HG03442 (cell line): ENCODE results near the gene EGFR.

Source experiments
- ATAC-seq: cut with Tn5 transposase; IDR thresholded peaks from one replicate; pipeline ENCODE4 v1.9.1; 2021; ENCODE audit warnings: mild to moderate bottlenecking, moderate library complexity; ENCODE audit not compliant: unreplicated experiment

EGFR gene

DNA sequence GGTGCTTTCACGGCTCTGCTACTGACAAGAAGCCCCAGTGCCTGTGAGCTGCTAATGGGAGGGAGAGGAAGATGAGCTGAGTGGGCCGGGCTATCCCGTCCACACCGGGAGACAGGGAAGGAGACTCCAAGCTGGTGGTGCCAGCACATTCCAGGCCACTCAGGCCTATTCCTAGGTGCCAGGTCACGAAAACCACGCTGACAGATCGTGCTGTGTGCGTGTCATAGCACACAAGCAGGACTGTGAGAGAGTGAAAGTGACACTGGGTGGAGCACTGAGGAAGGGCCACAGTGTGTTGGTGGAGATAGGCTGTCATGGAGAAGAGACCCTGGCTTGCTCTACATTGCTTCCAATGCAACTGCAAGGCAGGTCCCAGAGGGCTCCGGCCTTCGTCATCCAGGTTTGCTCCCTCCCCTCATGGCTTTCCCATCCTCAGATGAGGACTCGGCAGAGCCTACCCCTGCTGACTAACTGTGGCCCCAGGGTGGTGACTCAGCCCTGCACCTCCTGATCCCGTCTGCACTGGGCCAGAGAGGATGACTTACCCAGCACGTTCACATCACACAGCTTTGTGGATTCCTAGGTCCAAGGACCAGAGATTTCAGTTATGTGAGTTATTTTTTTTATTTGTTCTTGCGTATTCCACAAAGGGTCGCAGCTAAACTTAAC, 167.3 kb downstream of the EGFR start:
- ATAC-seq, result no peak

DNA sequence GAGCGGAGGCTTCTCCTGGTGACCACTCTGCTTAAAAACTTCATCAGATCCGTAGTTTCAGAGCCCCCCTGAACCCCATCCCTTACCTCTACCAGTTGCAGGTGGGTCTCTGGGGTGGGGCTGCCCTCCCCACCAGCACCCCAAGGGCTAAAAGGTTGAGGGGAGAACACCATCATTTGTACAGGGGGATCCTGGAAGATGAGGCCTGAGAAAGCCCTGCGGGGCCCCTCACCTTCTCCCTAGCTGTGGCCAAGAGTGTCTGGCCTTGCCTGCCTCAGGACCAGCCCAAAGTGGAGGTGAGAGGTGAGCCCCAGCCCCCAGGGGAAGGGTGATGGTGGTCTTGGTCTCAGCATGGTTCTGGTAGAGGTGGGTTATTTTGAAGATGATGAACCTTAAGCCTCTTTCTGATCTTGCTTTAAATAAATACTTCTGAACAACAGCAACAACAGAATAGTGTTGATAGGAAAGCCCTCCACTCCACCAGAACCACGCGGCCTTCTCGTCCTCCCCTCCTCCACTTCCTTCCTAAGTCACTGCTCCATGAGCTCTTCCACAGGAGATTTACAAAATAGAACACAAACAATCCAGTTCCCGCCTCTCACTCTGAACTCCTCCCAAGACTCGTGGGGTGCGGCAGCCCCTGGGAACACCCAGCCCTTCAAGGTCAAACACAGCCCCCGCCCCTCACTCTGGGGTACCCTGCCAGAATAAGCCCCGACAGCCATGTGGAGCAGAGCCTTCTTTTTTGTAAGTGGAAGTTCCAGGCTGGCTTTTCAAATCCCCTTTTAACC, 169.1 kb downstream of the EGFR start:
- no peak for ATAC-seq

DNA sequence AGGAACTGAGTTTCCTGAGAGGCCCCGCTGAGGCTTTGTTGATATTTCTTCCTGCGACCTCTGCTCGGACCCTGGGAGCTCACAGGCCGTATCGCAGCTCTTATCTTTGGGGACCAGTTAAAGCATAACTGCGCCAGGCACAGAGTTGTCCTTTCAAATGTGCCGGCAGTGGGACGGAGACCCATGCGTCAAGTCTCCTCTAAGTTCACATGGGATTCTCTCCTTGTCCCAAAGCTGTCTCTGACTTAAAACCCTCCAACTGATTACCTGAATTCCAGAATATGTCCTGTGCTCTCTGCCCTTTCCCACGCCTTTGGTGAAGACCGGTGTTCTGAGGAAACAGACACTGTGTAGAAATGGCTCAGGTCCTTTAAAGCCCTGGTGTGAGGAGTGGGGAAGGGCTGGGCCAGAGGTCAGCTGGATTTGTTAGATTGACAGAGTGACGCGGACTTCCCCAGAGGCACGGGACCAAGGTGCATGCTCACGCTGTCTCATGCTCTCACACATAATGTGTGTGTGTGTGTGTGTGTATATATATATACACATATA, 169.8 kb downstream of the EGFR start:
- ATAC-seq, result no peak

DNA sequence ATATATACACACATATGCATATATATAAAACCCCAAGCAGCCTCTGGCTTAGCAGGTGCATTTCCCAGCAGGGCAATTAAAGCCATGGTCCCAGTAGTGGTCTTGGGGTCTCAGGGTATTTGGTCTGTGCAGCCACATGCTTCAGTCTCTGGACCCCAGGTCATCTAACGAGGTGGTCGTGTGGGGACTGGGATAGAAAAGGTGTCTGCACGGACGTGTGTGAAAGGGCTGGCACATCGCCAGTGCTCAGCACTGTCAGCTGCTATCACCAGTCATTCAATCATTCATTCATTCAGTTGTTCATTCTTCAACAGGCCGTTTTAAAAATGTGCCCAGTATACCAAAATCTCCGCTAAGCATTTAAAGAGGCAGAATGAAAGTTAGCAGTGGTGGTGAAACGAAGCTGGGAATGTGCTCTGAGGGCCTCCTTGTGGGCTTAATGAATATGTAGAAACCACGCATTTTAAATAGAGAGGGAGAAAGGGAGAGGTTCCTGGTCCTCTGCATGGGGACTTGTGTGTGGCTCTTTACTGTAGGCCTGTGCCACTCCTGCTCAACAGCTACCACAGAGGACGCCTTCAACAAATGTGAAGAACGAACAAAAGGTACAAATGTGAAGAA, 170.4 kb downstream of the EGFR start:
- ATAC-seq, result no peak

DNA sequence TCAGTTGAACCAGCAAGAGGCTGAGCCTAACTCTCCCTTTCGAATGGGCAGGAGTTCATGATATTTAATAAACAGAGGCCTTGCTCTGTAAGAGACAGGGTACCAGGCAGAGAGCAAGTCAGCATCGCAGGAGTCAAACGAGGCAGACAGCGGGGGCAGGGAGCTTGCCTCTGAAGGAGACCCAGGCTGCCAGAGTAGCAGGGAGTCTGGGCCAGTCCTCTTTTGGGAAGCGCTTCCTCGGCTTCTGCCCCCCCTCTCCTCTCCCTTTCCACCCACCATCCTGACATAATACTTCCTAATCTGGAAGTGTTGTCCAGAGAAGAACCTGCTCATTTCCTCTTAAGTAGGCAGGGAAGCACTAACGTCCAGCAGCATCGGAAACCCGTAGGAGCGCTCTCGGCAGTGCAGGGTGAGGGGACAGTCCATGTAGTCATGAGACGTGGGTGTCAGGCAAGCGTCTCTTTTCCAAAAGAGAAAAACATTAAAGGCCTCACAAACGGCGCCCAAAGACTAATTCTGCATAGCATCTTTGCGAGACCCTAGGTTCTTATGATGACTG, 171.1 kb downstream of the EGFR start:
- ATAC-seq, result no peak

DNA sequence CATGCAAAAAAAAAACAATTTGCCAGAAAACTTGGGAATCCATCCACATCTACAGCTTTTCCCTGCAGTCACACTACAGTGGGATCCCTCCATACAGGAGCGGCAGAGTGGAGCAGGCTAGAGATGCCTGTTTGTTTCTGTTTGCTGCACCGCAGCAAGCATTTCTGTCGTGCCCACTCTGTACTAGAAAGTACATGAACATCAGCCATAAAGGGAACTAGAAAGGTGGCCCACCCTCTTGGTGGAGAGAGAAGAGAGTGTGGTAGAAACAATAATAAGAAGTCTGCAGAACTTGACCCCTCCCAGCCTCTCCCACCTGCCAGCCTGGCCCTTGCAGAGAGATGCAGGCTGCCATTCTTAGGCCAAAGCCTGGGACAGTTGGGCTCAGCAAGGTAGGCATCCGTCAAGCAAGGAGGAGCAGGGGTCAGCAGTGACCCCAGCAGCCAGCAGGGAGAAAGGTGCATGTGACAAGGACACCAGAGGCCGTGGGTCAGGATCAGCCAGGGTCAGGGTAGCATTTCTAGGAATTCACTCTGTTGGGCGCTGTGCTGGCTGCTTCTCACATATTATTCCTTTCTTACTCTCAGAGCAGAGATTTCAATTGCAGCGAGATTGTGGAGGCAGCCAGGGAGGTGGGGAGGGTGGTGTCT, 171.8 kb downstream of the EGFR start:
- no peak for ATAC-seq

DNA sequence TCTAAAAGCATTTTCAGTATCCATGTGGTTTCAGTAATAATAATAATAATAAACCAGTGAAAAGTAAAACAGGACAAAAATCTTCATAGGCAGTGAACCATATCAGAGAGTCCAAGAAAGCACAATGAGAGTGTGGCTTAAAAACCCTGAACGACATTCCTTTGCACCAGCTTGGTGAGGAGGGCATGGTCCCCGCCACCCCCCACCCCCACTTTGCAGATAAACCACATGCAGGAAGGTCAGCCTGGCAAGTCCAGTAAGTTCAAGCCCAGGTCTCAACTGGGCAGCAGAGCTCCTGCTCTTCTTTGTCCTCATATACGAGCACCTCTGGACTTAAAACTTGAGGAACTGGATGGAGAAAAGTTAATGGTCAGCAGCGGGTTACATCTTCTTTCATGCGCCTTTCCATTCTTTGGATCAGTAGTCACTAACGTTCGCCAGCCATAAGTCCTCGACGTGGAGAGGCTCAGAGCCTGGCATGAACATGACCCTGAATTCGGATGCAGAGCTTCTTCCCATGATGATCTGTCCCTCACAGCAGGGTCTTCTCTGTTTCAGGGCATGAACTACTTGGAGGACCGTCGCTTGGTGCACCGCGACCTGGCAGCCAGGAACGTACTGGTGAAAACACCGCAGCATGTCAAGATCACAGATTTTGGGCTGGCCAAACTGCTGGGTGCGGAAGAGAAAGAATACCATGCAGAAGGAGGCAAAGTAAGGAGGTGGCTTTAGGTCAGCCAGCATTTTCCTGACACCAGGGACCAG, 172.5 kb downstream of the EGFR start:
- no peak for ATAC-seq

DNA sequence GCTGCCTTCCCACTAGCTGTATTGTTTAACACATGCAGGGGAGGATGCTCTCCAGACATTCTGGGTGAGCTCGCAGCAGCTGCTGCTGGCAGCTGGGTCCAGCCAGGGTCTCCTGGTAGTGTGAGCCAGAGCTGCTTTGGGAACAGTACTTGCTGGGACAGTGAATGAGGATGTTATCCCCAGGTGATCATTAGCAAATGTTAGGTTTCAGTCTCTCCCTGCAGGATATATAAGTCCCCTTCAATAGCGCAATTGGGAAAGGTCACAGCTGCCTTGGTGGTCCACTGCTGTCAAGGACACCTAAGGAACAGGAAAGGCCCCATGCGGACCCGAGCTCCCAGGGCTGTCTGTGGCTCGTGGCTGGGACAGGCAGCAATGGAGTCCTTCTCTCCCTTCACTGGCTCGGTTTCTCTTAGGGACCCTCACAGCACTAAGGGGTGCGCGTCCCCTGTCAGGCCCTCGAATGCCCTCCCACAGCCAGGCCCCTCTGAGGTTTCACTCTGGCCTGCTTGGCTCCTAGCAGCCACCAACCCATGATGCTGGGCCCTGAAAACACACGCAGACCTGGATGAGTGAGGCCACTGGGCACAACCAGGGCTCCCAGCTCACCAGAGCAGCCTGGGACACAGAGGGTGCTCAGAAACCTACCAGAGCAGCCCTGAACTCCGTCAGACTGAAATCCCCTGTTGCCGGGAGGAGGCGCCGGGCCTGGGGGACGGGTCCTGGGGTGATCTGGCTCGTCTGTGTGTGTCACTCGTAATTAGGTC, 173.3 kb downstream of the EGFR start:
- ATAC-seq, result no peak

DNA sequence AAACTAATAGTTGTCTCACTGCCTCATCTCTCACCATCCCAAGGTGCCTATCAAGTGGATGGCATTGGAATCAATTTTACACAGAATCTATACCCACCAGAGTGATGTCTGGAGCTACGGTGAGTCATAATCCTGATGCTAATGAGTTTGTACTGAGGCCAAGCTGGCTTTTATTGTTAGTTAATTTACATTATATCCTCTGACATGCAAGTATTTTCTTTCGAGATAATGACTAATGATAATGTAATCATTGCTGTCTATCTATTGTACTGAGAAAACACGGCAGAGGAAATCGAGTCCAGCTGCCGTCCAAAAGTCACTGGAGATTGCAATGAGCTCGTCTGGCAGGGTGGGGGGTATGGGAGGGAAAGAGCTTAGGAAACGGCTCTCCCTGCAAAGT, 173.9 kb downstream of the EGFR start:
- no peak for ATAC-seq

DNA sequence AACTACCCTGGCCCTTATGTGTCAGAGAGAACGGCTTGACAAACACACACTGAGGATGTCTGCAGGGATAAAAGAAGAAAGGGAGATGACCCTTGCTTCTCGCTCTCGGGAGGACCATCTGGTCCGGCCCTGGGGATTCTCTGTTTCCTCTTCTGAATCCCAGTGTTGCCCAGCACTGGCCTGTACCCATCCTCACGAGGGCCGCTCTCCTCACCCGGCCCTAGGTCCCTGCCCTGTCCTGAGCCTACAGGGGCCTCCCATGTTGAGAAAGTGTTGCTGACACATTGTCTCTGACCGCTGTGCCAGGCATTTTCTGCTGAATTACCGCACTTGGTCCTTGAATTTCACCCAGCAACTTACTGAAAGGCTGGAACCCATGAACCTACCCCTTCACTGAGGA, 174.4 kb downstream of the EGFR start:
- ATAC-seq, result no peak

DNA sequence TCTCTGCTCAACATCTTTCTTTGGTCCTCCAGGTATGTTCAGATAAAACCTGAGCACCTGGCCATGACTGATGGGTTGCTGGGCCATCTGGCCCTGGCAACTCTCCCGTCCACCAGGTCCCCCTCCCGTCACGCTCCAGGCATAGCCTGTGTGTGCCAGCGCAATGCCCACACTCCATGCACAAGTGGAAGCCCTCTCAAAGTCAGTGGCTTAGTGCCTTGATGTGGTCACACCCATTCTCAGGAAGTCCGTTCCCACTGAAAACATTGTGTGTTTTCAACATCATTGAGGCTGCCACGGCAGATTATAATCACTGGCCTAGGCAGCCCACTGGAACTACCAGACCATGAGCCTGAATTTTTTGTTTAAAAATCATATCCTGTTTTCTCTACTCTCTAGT, 175.7 kb downstream of the EGFR start:
- ATAC-seq, result no peak

DNA sequence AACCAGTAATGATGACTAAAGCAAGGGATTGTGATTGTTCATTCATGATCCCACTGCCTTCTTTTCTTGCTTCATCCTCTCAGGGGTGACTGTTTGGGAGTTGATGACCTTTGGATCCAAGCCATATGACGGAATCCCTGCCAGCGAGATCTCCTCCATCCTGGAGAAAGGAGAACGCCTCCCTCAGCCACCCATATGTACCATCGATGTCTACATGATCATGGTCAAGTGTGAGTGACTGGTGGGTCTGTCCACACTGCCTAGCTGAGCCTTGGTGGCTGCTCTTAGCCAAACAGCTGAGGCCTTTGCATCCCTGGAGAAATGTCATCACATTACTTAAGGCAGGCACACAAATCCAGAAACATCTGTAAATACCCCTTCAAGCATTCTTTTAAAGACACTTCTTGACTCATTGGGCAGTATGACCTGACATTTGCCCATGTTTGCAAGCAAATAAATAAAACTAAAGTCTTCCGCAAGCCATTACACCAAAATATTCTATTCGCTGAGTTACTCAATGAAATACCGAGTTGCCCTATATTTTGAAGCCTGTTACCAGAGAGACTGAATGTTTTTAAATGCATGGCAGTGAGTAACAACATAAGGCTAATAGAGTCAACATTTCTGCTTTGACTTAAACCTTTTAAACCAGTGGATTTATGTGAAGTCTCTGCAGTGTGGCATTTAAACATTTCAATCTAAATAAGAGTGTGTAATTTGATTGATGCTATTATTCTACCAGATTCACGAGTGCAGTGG, 180.0 kb downstream of the EGFR start:
- no peak for ATAC-seq

DNA sequence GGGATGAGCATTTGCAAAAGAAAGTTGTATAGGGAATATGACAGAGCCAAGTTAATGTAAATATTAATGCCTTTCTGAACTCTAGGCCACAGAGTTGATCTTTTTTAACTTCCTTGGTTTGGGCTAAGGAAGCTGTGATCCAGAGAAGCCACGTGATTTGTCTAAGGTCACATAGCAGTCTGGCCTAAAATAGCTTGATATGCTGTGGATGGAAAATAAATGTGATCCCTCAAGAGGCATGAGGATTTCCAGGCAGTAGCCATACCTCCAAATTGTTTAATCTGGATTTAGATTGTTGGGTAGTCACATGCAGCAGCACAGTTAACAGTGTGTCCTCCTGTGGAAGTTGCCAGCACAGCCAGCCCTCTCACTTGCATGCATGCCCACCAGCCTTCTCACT, 180.6 kb downstream of the EGFR start:
- ATAC-seq, result no peak

DNA sequence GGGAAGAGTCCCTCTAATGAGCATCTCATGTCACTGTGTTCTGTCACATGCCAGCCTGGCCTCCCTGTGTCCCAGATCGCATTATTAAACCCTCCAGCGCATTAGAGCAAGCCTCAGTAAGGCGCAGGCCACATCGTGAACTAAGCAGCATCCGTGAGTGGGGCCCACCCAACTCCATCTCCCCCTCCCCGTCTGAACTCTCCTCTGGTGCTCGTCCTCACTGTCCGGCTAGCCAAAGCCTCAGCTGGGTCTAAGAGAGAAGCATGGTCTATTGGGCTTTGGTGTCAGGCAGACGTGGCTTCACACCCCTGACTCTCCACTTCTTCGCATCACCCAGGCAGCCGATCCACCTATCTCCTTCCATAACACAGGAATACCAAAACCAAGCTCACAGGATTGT, 181.6 kb downstream of the EGFR start:
- ATAC-seq, result no peak

DNA sequence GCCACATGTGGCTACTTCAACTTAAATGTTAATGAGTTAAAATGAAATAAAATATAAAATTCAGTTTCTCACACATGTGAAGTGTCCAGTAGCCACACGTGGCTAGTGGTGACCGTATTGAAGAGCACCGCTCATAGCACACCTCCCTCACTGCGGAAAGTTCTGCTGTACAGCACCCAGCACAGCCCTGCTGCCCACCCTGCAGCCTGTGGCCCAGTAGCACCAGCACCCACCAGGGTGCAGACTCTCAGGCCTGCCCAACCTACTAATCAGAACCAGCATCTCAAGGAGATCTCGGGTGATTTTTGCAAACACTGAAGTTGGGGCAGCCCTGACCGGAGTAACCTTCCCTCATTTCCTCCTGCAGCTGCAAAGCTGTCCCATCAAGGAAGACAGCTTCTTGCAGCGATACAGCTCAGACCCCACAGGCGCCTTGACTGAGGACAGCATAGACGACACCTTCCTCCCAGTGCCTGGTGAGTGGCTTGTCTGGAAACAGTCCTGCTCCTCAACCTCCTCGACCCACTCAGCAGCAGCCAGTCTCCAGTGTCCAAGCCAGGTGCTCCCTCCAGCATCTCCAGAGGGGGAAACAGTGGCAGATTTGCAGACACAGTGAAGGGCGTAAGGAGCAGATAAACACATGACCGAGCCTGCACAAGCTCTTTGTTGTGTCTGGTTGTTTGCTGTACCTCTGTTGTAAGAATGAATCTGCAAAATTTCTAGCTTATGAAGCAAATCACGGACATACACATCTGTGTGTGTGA, 183.5 kb downstream of the EGFR start:
- ATAC-seq, result no peak

DNA sequence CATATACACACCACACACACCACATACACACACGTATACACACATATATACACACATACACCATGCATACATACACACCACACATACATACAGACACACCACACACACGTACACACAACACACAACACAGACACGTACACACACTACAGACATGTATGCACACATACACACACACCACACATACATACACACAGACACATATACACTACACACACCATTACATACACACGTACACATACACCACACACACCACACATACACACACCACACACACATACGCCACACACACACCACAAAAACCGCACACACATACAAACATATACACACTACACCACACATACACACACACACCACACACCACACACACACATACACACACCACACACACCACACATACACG, 184.5 kb downstream of the EGFR start:
- no peak for ATAC-seq

DNA sequence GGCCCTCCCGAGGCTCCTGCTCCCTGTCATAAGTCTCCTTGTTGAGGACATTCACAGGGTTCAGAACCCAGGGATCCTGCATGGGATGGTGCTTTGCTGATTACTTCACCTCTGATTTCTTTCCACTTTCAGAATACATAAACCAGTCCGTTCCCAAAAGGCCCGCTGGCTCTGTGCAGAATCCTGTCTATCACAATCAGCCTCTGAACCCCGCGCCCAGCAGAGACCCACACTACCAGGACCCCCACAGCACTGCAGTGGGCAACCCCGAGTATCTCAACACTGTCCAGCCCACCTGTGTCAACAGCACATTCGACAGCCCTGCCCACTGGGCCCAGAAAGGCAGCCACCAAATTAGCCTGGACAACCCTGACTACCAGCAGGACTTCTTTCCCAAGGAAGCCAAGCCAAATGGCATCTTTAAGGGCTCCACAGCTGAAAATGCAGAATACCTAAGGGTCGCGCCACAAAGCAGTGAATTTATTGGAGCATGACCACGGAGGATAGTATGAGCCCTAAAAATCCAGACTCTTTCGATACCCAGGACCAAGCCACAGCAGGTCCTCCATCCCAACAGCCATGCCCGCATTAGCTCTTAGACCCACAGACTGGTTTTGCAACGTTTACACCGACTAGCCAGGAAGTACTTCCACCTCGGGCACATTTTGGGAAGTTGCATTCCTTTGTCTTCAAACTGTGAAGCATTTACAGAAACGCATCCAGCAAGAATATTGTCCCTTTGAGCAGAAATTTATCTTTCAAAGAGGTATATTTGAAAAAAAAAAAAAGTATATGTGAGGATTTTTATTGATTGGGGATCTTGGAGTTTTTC, 186.5 kb downstream of the EGFR start:
- no peak for ATAC-seq
